C4-2B (cell line): ENCODE results near the gene CDK6.

Source experiments
- ZFX ChIP-seq: fragments of 450-650 bp; IDR thresholded peaks from 2 replicates; pipeline ENCODE4 v1.6.1; 2017
- TF ChIP-seq, protein P1 (sequence below): fragments of 450-650 bp; conservative IDR thresholded peaks from 2 replicates; pipeline ENCODE4 v1.5.1; 2017; ENCODE audit warnings: mild to moderate bottlenecking

DNA sequence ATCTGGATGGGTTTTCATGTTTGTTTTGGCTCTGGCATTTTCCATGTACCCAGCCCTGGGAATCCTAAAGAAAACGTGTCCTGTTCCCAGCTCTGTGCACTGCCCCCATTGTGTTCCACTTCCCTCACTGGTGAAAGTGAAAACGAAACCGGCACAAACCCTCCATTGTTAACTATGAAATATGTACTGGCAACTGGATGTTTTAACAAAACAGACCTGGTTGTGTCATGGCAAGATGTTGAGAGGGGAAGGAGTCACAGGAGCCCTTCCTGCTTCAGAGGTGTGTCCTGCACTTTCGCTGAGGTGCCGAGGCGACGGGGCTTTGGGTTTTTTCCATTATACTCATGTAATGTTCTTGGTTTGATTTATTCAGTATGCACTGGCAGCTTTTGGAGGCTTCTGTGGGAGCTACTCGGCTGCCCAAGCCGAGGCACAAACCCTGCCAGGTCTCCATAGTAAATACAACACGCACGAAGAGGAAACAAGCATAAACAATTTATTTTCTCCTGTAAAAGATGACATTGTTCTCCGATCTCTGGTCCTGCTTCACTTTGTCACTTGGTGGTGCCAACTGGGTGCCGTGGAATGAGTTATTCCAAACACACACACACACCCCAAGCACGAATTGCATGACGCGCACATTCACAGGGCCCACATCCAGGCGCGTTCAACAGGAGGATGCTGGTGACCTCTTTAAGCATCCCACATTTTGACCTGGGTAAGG lies 118.2 kb downstream of the CDK6 start:
- TF ChIP-seq, protein P1, sequence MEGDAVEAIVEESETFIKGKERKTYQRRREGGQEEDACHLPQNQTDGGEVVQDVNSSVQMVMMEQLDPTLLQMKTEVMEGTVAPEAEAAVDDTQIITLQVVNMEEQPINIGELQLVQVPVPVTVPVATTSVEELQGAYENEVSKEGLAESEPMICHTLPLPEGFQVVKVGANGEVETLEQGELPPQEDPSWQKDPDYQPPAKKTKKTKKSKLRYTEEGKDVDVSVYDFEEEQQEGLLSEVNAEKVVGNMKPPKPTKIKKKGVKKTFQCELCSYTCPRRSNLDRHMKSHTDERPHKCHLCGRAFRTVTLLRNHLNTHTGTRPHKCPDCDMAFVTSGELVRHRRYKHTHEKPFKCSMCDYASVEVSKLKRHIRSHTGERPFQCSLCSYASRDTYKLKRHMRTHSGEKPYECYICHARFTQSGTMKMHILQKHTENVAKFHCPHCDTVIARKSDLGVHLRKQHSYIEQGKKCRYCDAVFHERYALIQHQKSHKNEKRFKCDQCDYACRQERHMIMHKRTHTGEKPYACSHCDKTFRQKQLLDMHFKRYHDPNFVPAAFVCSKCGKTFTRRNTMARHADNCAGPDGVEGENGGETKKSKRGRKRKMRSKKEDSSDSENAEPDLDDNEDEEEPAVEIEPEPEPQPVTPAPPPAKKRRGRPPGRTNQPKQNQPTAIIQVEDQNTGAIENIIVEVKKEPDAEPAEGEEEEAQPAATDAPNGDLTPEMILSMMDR = no peak
- no peak for TF ChIP-seq ZFX
